HUES48 (cell line): ENCODE measurements around the gene MTUS2.

Experiments used
- H3K27ac ChIP-seq: one replicate; pipeline ENCODE4 v1.7.0; 2013; ENCODE audit warnings: low read depth, low read length, inconsistent platforms
- H3K27me3 ChIP-seq: 2 replicates; pipeline ENCODE4 v1.6.1; 2013; ENCODE audit warnings: mild to moderate bottlenecking, low read length; ENCODE audit not compliant: control insufficient read depth, insufficient read depth
- H3K36me3 ChIP-seq: 2 replicates; pipeline ENCODE4 v1.6.1; 2013; ENCODE audit warnings: low read length; ENCODE audit not compliant: control insufficient read depth, insufficient read depth
- H3K4me1 ChIP-seq: 2 replicates; pipeline ENCODE4 v1.6.1; 2013; ENCODE audit warnings: mild to moderate bottlenecking, low read length; ENCODE audit not compliant: control insufficient read depth, insufficient read depth
- H3K4me3 ChIP-seq: 2 replicates; pipeline ENCODE4 v1.5.1; 2013; ENCODE audit warnings: mild to moderate bottlenecking, low read depth, low read length
- H3K9ac ChIP-seq: 2 replicates; pipeline ENCODE4 v1.6.1; 2013; ENCODE audit warnings: mild to moderate bottlenecking, low read depth, low read length, moderate library complexity
- H3K9me3 ChIP-seq: 2 replicates; pipeline ENCODE4 v1.6.1; 2013; ENCODE audit warnings: low read length; ENCODE audit not compliant: control insufficient read depth, insufficient read depth

MTUS2 gene

DNA sequence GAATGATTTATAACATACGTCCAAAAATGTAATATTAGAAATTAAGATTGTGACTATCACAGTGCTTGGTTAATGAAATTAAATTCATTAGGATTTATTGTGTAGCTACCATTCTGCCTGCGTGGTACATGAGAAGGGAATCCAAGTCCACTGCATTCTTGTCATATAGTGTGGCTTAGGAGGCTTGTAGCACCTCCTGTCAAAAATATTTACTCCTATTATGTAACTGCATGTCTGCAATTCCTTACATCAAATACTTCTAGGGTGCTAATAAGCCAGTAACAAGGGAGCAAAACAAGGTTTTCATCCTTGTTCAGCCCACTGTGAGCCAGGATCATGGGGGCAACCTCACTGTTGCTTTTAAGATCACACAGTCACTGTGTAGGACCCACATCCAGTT is 576.3 kb downstream of the MTUS2 start:
- Histone ChIP-seq H3K9me3 (no peaks in the 10 kb centered on the region), H3K4me1 (no peaks in the 10 kb centered on the region), H3K27ac (no peak overlapping the region), H3K4me3 (no peak overlapping the region), H3K9ac (no peak overlapping the region), H3K36me3 (no peaks in the 10 kb centered on the region), H3K27me3 (no peaks in the 10 kb centered on the region)

DNA sequence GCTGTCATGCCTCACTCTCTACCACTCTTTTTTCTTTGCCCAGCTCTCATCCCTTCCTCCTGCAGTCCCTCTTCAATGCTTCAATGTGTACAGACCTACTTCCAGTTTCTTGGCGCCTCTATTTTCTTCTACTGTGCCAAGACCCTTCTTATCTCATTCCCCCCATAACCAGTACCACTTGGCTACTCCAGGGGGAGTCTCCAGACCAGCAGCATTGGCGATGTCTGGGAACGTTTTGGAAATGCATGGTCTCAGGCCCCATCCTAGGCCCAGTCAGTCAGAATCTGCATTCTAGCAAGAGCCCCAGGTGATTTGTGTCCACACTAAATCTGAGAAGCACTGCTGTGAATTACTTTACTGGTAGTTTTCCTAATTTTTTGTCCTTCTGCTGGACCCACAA is 577.1 kb downstream of the MTUS2 start:
- H3K4me3 ChIP-seq: no peak overlapping the region
- H3K9ac ChIP-seq: no peak overlapping the region
- H3K27me3 ChIP-seq: no peaks in the 10 kb centered on the region
- peaks cover 2% of the 10 kb centered on the region; the same call in 1 of the 2 replicates for H3K4me1 ChIP-seq
- H3K36me3 ChIP-seq: no peaks in the 10 kb centered on the region
- H3K27ac ChIP-seq: no peak overlapping the region
- no peaks in the 10 kb centered on the region for H3K9me3 ChIP-seq

DNA sequence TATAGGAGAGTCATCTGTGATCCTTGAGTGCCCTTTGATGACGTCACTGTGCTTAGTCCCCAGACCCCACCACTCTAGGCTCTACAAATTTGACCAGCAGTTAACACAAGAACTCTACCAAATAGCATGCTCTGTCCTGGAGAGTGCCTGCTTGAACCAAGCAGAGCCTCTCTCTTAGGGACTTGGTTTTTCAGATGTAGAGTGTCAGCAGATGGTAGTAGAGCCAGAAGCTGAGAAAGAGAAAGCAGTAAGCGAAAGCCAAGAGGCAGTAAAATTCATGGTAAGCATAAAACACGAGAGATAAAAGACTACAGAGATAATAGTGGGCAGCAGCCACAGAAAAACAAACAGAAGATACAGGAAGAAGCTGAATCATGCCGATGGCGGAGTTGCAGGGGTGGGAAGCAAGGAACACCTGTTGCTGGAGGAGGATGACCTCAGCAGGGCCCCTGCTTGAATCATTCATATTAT is 582.1 kb downstream of the MTUS2 start:
- Histone ChIP-seq H3K9me3 (no peaks in the 10 kb centered on the region), H3K9ac (no peak overlapping the region), H3K4me1 (peaks cover 10% of the 10 kb centered on the region; the same call in 1 of the 2 replicates), H3K4me3 (no peak overlapping the region), H3K27me3 (no peaks in the 10 kb centered on the region), H3K36me3 (no peaks in the 10 kb centered on the region), H3K27ac (no peak overlapping the region)

DNA sequence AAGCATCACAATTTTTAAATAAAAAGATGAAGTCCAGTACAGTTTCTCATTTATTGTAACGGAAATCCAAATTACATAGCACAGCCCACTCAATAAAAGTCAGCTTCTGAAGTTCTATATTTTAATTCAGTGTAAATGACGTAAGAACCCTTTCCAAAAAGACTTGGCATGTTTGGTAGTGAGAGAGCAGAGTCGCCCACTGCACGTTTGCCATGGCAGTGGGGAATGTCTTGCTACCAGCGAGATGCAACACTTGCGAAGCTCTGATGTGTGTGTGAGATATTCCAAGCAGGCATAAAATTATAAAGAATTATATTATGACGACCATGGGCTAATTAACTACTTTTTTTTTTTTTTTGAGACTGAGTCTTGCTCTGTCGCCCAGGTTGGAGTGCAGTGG is 585.3 kb downstream of the MTUS2 start:
- Histone ChIP-seq H3K27ac (no peak overlapping the region), H3K9me3 (no peaks in the 10 kb centered on the region), H3K4me1 (peaks cover 10% of the 10 kb centered on the region; the same call in 1 of the 2 replicates)

DNA sequence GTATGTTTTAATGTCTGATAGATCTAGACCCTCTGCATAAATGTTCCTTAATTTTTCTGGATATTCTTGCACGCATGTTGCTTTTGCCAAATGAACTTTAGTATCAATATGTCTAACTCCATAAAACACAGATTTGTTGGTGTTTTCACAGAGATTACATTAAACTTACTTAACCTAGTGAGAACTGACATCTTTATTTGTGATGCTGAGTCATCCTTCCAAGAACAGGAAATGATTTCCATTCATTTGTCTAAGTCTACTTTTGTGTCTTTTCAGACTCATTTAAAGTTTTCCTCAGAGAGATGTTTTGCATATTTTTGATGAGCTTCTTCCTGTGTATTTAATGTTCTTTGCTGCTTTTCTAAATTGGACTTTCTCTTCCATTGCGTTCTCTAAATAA is 591.3 kb downstream of the MTUS2 start:
- Histone ChIP-seq H3K9me3 (0 out of 2 replicates have a peak, but pooled peaks cover 6% of the 10 kb centered on the region), H3K4me1 (peaks cover under 1% of the 10 kb centered on the region; the same call in 1 of the 2 replicates), H3K4me3 (no peak overlapping the region), H3K27me3 (no peaks in the 10 kb centered on the region), H3K9ac (no peak overlapping the region), H3K27ac (no peak overlapping the region), H3K36me3 (no peaks in the 10 kb centered on the region)

More for the DNA sequence above, 585.3 kb downstream of the MTUS2 start:
- Histone ChIP-seq H3K36me3 (no peaks in the 10 kb centered on the region), H3K27me3 (no peaks in the 10 kb centered on the region), H3K9ac (no peak overlapping the region), H3K4me3 (no peak overlapping the region)

DNA sequence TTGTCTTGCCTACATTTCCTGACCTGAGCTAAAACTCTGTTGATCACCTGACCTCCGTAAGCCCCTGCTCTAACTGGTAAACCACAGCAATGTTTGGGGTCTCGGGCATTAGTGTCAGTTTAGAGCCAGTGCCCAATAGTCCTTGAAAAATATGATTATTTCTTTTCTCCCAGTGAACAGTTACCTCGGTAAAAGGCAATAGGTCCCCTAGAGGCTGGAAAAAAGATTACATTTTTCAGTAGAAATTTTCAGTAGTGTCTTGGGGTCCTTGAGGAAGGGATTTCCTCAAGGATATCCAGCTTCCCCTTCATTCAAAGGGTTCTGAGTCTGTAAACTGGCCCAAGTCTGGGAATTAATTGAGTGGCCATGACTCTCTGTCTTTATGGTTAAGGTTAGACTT is 597.9 kb downstream of the MTUS2 start:
- H3K27me3 ChIP-seq: no peaks in the 10 kb centered on the region
- H3K9ac ChIP-seq: no peak overlapping the region
- H3K4me3 ChIP-seq: no peak overlapping the region
- no peak overlapping the region for H3K27ac ChIP-seq
- H3K9me3 ChIP-seq: no peaks in the 10 kb centered on the region
- no peaks in the 10 kb centered on the region for H3K4me1 ChIP-seq
- no peaks in the 10 kb centered on the region for H3K36me3 ChIP-seq

DNA sequence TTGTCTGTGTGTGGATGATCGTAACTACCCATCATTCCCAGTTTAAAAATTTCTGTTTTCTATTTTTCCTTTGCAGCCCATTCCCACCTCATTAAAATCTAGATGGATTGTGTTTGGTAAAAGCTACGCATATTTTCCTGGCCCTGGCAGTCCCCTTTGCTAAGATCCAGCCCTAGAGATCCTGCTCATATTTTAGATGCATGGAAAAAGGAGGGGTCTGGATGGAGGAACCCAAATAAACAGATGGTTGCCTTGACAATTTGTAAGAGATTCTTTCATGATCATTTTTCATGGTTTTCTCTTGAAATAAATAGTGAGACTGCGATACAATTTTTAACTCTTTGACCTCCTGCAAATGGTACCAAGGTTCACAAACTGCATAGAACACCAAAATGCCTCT is 601.0 kb downstream of the MTUS2 start:
- Histone ChIP-seq H3K4me1 (no peaks in the 10 kb centered on the region), H3K27ac (no peak overlapping the region), H3K27me3 (no peaks in the 10 kb centered on the region), H3K4me3 (no peak overlapping the region), H3K9me3 (no peaks in the 10 kb centered on the region), H3K36me3 (no peaks in the 10 kb centered on the region), H3K9ac (no peak overlapping the region)

DNA sequence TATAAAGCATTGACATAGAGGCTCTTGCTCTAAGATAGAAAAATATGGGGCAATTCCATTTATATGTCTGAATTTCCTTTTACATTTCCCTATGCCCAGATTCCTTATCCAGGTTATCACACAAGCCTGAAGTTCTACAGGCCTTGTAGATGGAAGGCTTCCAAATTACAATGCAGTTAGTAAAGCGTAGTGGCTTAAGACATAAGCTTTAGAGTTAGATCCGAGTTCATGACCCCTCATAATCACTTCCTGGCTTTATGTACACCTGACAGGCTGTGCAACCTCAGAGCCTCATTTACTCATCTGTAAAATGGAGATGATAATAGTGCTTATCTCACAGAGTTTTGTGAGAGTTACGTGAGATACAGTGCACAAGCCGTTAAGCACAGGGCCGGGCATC is 601.9 kb downstream of the MTUS2 start:
- no peak overlapping the region for H3K9ac ChIP-seq
- 0 out of 2 replicates have a peak, but pooled peaks cover under 1% of the 10 kb centered on the region for H3K27me3 ChIP-seq
- H3K36me3 ChIP-seq: no peaks in the 10 kb centered on the region
- no peak overlapping the region for H3K4me3 ChIP-seq
- H3K4me1 ChIP-seq: no peaks in the 10 kb centered on the region
- H3K27ac ChIP-seq: no peak overlapping the region
- no peaks in the 10 kb centered on the region for H3K9me3 ChIP-seq

DNA sequence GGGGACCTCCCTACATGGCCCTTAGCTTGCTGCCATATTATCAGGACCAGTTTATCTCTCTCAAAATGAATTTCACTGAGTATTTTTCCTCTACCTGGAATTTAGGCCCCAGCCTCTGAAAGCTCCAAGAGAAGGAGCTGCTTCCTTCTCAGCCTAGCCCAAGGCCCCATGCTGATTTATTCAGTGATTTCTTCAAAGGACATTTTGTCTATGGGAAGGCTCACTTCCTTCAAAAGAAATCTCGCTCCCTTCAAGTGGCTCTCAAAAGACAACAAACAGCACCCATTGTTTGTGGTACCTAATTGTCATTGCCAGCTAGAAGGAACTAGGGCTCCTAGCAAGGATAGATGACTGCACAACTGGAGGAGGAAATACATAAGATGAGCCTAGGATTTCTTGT is 602.9 kb downstream of the MTUS2 start:
- no peaks in the 10 kb centered on the region for H3K9me3 ChIP-seq
- no peak overlapping the region for H3K4me3 ChIP-seq
- no peak overlapping the region for H3K9ac ChIP-seq
- H3K4me1 ChIP-seq: no peaks in the 10 kb centered on the region
- H3K27ac ChIP-seq: no peak overlapping the region
- H3K36me3 ChIP-seq: no peaks in the 10 kb centered on the region
- H3K27me3 ChIP-seq: peaks cover 10% of the 10 kb centered on the region

DNA sequence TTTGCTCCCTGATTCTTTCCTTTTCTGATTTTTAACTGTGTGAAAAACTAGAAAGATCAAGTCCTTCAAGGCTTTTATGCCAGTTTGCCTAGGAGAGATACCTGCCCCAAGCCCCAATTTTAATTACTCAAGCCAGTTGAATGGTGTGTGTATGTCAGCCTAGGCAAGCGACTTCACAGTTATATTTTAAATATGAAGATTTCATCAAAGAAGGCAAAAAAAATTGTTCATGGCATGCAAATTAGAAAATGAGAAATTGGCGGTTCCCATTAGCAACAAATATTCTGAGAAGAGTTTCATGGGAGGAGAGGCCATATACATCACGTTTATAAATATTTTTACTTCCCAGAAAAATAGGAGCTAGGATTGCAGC is 607.8 kb downstream of the MTUS2 start:
- Histone ChIP-seq H3K36me3 (no peaks in the 10 kb centered on the region), H3K27ac (no peak overlapping the region), H3K4me3 (peak overlapping the region; percentile 61), H3K27me3 (peaks cover 31% of the 10 kb centered on the region), H3K9ac (no peak overlapping the region), H3K9me3 (no peaks in the 10 kb centered on the region), H3K4me1 (peaks cover 13% of the 10 kb centered on the region)

DNA sequence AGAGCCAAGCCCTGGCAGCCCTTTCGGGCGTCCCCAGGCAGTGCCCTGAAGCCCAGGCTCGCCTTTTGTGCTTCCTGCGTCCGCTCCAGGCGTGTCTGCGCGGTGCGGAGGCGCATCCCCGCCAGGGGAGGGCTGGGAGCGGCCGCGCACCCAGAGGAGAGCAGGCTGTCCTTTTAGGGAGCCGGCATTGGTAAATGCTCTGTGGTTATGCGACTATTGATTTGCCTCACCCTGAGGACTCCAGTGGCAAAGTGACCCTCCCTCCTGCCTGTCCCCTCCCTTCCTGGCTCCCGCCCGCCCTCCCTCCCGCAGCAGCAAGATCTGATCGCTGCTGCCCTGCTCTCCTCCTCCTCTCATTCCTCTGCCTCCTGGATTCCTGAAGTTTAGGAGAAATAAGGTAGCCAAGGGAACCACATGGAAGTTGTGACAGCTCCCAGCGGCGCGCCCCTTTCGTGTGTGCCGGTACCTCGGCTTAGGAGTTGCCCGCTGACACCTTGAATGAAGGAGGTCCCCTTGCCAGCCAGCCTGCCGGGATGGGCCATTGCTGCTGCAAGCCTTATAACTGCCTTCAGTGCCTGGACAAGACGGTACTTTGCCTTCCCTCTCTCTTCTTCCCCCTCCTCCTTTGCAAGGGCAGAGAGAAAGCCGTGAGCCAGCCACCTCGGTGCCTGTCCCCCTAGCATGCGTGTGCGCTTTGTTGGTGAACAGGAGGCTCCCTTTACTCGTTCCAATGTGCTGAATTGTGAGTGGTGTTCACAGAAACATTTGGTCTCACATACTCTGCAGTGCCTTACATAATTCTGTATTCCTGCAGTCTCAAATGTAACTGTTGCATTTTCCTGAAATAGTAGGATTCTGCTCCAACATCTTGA is 608.4 kb downstream of the MTUS2 start:
- Histone ChIP-seq H3K27ac (no peak overlapping the region), H3K4me1 (peaks cover 19% of the 10 kb centered on the region), H3K9ac (no peak overlapping the region), H3K4me3 (peak overlapping the region; percentile 61), H3K36me3 (no peaks in the 10 kb centered on the region), H3K9me3 (no peaks in the 10 kb centered on the region), H3K27me3 (peaks cover 31% of the 10 kb centered on the region)
